Stomach (tissue), 9 donors: ENCODE data around the gene FBXO8. TPM values are rescaled to one million over a fixed set of nuclear protein-coding genes. Genes with fewer than 3 reads are reported as not detected.

Experiments used
- DNase-seq, 2 donors: peaks; one replicate each; pipeline versions ENCODE4 v3.0.0 to v3.0.0-alpha.2; 2013 to 2019
- H3K27ac ChIP-seq, 5 donors: fragments of 200-600 bp in 4 of 5; sonication (generic) in 4 of 5; one replicate each; pipeline ENCODE4 v1.5.1; 2013 to 2019; ENCODE audit warnings: mild to moderate bottlenecking in 1 of 5, moderate library complexity in 1 of 5
- H3K27me3 ChIP-seq, 3 donors: fragments of 200-600 bp; sonication (generic); one replicate each; pipeline ENCODE4 v1.5.1; 2017 to 2019; ENCODE audit warnings: mixed run types in 1 of 3
- H3K36me3 ChIP-seq, 4 donors: fragments of 200-600 bp; sonication (generic); 1 replicate in 3 of 4; 2 replicates in 1 of 4; pipeline ENCODE4 v1.5.1; 2016 to 2019
- H3K4me1 ChIP-seq, 4 donors: fragments of 200-600 bp; sonication (generic); one replicate each; pipeline ENCODE4 v1.5.1; 2016 to 2019
- H3K4me3 ChIP-seq, 4 donors: fragments of 200-600 bp; sonication (generic) in 3 of 4; one replicate each; pipeline ENCODE4 v1.5.1; 2016 to 2019; ENCODE audit warnings: mild to moderate bottlenecking in 1 of 4
- H3K9me3 ChIP-seq, 4 donors: fragments of 200-600 bp; sonication (generic); one replicate each; pipeline ENCODE4 v1.5.1; 2016 to 2019
- CTCF ChIP-seq, 7 experiments: fragments of 450-650 bp in 4 of 7; fragments of 200-600 bp in 3 of 7; sonication (generic) in 3 of 7; IDR thresholded peaks; one replicate each; pipeline ENCODE4 v1.5.1; 2016 to 2019; ENCODE audit warnings: antibody characterized with exemption in 7 of 7, control low read depth in 2 of 7, mild to moderate bottlenecking in 1 of 7
- EP300 ChIP-seq: sonication (generic); formaldehyde crosslinking; IDR thresholded peaks from one replicate; pipeline ENCODE4 v1.6.1; 2017; ENCODE audit warnings: antibody characterized with exemption
- POLR2A ChIP-seq, 4 donors: fragments of 450-650 bp; IDR thresholded peaks; one replicate each; pipeline ENCODE4 v1.6.1; 2016; ENCODE audit warnings: antibody characterized with exemption in 4 of 4, control low read depth in 2 of 4, mild to moderate bottlenecking in 1 of 4, moderate library complexity in 1 of 4
- POLR2AphosphoS5 ChIP-seq, 3 donors: sonication (generic); formaldehyde crosslinking; IDR thresholded peaks; one replicate each; pipeline ENCODE4 v1.6.1; 2016; ENCODE audit warnings: antibody characterized with exemption in 3 of 3
- WGBS, 5 donors: extraction: QIAGEN DNeasy Blood & Tissue Kit in 3 of 5; methylation state at CpG; one replicate each; pipeline versions ENCODE4 v1.1.5 to v1.1.7; 2013 to 2018; 5-methylcytosine and 5-hydroxymethylcytosine counted together
- intact Hi-C: fragments of 100-400 bp; cut with DNase I; formaldehyde crosslinking; loops from one replicate; pipeline ENCODE4 v1.15.1; 2023; ENCODE audit warnings: low total_unique reads
- polyA plus RNA-seq, 3 donors: library from polyadenylated mRNA; stranded (reverse); fragments of 200-250 nt; gene quantifications; one replicate each; pipeline ENCODE4 v1.2.3, GENCODE V29; 2013
- total RNA-seq, 5 donors: library from RNA; depleted of rRNA; stranded (reverse); fragments of >200 nt; gene quantifications; one replicate each; pipeline versions ENCODE4 v1.1.0 to v1.2.3, GENCODE V29; 2014 to 2016
- donor health status: healthy with polysubstance abuse.
- donor health status: Bipolar disorder and iron deficiency.
- donor health status: healthy.

FBXO8 gene
- total and polyA plus RNA-seq, 8 donors, result 13.3 to 104 (median 23.3) TPM

DNA sequence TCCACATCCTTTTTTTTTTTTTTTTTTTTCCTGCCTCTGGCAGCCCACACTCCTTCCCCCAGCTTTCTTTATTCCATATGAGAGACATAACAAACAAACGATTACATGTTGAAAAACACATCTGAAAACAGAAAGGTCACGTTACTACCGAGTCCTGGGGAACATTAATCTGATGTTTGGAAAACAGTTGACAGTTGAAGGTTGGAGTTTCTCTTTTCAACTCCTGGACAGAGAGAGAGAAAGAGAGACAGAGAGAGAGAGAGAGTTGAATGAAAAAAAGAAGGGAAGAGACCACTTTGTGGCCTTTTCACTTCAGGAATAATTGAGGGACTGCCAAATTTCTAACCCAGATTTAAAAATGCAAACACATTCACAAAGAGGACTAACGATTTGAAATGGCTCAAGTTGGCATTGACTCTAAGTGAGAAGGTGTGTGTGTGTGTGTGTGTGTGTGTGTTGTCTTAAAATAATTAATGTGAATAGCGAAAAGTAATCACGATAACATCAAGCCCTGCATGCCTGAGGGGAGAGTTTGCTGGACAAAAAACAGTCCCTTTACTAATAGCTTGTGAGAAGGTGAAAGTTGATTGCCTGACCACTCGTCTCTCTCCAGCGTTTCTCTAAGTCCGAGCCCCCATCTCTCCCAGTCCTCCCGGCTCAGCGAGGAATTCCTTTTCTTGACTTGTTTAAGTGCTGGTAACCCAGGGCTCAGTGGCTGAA, 67.3 kb downstream of the FBXO8 start:
- DNase-seq, result peak in 1 of 2 donors; percentile 39
- no peak overlapping the region for H3K4me3 ChIP-seq
- H3K27ac ChIP-seq, result peak overlapping the region in 1 of 5 donors; percentile 35
- no peaks in the 10 kb centered on the region for H3K36me3 ChIP-seq
- H3K27me3 ChIP-seq, result peaks cover 11 to 93% (median 79%) of the 10 kb centered on the region in 3 donors
- intact Hi-C loops, result no loop called here
- no peaks in the 10 kb centered on the region for H3K9me3 ChIP-seq
- no peak for TF ChIP-seq POLR2AphosphoS5 (IDR thresholded peaks at IDR 0.05)
- no peak for TF ChIP-seq CTCF (IDR thresholded peaks at IDR 0.05)
- TF ChIP-seq EP300, result no peak
- TF ChIP-seq POLR2A (IDR thresholded peaks at IDR 0.05), result no peak
- peaks cover 28 to 62% (median 41%) of the 10 kb centered on the region in 4 donors for H3K4me1 ChIP-seq
- 5 to 12% (median 7%) methylated on average over 11 of the region's 11 CpGs for WGBS, 5 donors

GRCh38 chr4:174215057-174215456, 68.4 kb downstream of the FBXO8 start:
- intact Hi-C loops, result no loop called here
- H3K27ac ChIP-seq, result no peak overlapping the region
- WGBS, 5 donors, result 19 to 23% (median 19%) methylated on average over 5 of the region's 5 CpGs

GRCh38 chr4:174214101-174214878, 69.2 kb downstream of the FBXO8 start:
- Histone ChIP-seq H3K4me3 (peak overlapping the region; percentile 20 to 32 (median 23)), H3K4me1 (peaks cover 28 to 62% (median 41%) of the 10 kb centered on the region in 4 donors), H3K9me3 (no peaks in the 10 kb centered on the region), H3K27ac (peak overlapping the region in 1 of 5 donors; percentile 35), H3K27me3 (peaks cover 11 to 98% (median 89%) of the 10 kb centered on the region in 3 donors), H3K36me3 (no peaks in the 10 kb centered on the region)
- TF ChIP-seq CTCF (IDR thresholded peaks at IDR 0.05), result no peak
- TF ChIP-seq EP300, result no peak
- no peak for TF ChIP-seq POLR2AphosphoS5 (IDR thresholded peaks at IDR 0.05)
- no peak for TF ChIP-seq POLR2A (IDR thresholded peaks at IDR 0.05)
- intact Hi-C loops, result no loop called here
- DNase-seq, result peak in 1 of 2 donors; percentile 56
- 4 to 16% (median 9%) methylated on average over 47 of the region's 47 CpGs for WGBS, 5 donors

More at GRCh38 chr4:174215057-174215456, 68.4 kb downstream of the FBXO8 start:
- no peaks in the 10 kb centered on the region for H3K9me3 ChIP-seq
- no peaks in the 10 kb centered on the region for H3K36me3 ChIP-seq
- H3K27me3 ChIP-seq, result peaks cover 11 to 99% (median 87%) of the 10 kb centered on the region in 3 donors
- TF ChIP-seq CTCF (IDR thresholded peaks at IDR 0.05), result no peak
- TF ChIP-seq EP300, result no peak
- no peak for TF ChIP-seq POLR2AphosphoS5 (IDR thresholded peaks at IDR 0.05)
- no peak for TF ChIP-seq POLR2A (IDR thresholded peaks at IDR 0.05)
- no peak for DNase-seq
- peak overlapping the region in 2 of 4 donors; percentile 20 to 24 for H3K4me3 ChIP-seq
- peaks cover 28 to 62% (median 41%) of the 10 kb centered on the region in 4 donors for H3K4me1 ChIP-seq

GRCh38 chr4:174213731-174214100, 69.8 kb downstream of the FBXO8 start:
- intact Hi-C loops, result no loop called here
- WGBS, 5 donors, result 7 to 13% (median 10%) methylated on average over 14 to 16 of the region's 16 CpGs
- H3K4me3 ChIP-seq, result peak overlapping the region; percentile 20 to 32 (median 23)
- no peaks in the 10 kb centered on the region for H3K9me3 ChIP-seq
- H3K27ac ChIP-seq, result peak overlapping the region in 1 of 5 donors; percentile 35
- peak in 1 of 2 donors; percentile 49 for DNase-seq
- H3K4me1 ChIP-seq, result peaks cover 28 to 61% (median 41%) of the 10 kb centered on the region in 4 donors
- peaks cover 11 to 98% (median 94%) of the 10 kb centered on the region in 3 donors for H3K27me3 ChIP-seq
- TF ChIP-seq POLR2AphosphoS5 (IDR thresholded peaks at IDR 0.05) (no peak), EP300 (no peak), POLR2A (IDR thresholded peaks at IDR 0.05) (no peak)
- no peaks in the 10 kb centered on the region for H3K36me3 ChIP-seq
